Neural progenitor cell (in vitro differentiated cells): ENCODE measurements around the gene PTPN20.
"Not testable (repeated sequence)": the region's sequence is repeated elsewhere in the genome, so short reads cannot be mapped to it uniquely, and the experiment has no call there.

Experiments used
- CTCF ChIP-seq: fragments of 200-600 bp; sonication (generic); IDR thresholded peaks from 2 replicates; pipeline ENCODE4 v1.5.1; 2017; ENCODE audit warnings: antibody characterized with exemption, mild to moderate bottlenecking
- EZH2 ChIP-seq: fragments of 200-600 bp; sonication (generic); IDR thresholded peaks from 2 replicates; pipeline ENCODE4 v1.6.1; 2017; ENCODE audit warnings: antibody characterized with exemption, mild to moderate bottlenecking, moderate library complexity
- EZH2phosphoT487 ChIP-seq: fragments of 200-600 bp; sonication (generic); IDR thresholded peaks from 2 replicates; pipeline ENCODE4 v1.6.1; 2017; ENCODE audit warnings: antibody characterized with exemption

GRCh38 chr10:46911144-46911876, at the start of gene PTPN20:
- TF ChIP-seq CTCF, EZH2, EZH2phosphoT487: not testable (repeated sequence)
